GM03348 (cell line): ENCODE results near the gene AGPAT2.
A peak's percentile ranks its signal among the peaks of the same experiment; 100 is the strongest.

Source experiments
- DNase-seq: peaks from one replicate; pipeline ENCODE4 v3.0.0; 2012; ENCODE audit warnings: low spot score

AGPAT2 gene

DNA sequence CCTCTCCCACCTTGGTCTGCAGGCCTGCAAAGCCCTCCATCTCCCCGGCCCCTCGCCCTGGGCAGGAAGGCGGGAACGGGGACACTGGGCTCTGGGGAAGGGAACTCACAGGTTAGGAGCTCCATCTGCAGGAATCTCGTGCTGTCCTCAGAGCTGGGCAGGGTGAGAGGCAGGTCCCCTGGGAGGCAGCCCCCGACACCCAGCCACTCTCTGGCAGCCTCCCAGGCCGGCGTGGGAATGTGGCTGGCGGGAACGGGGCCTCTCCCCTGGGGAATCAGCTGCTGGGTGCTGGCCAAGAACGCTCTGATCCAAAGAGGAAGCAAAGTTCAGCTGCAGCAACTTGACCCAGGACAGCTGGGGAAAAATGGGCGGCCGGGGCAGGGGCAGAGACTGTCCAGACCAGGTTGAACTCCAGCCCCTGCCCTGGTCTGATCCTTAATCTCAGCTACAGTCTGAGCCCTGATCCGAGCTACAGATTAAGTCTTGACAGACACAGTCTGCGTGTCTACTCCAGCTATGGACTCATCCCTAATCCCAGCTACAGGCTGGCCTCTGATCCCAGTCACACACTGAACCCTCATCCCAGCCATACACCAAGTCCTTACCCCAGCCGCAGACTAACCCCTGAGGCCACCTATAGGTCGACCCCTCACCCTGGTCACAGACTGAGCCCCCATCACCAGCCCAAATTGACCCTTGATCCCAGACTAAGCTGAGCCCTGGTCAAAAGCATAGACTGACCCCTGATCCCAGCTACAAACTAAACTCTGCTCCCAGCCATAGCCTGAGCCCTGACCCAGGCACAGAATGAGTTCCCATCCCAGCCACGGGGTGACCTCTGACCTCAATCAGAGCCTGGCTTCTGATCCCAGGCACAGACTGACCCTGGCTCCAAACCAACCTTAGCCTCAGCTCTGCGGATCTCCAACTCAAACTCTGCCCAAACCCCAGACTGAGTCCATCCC, 61.9 kb downstream of the AGPAT2 start:
- DNase-seq, result peak; percentile 78

DNA sequence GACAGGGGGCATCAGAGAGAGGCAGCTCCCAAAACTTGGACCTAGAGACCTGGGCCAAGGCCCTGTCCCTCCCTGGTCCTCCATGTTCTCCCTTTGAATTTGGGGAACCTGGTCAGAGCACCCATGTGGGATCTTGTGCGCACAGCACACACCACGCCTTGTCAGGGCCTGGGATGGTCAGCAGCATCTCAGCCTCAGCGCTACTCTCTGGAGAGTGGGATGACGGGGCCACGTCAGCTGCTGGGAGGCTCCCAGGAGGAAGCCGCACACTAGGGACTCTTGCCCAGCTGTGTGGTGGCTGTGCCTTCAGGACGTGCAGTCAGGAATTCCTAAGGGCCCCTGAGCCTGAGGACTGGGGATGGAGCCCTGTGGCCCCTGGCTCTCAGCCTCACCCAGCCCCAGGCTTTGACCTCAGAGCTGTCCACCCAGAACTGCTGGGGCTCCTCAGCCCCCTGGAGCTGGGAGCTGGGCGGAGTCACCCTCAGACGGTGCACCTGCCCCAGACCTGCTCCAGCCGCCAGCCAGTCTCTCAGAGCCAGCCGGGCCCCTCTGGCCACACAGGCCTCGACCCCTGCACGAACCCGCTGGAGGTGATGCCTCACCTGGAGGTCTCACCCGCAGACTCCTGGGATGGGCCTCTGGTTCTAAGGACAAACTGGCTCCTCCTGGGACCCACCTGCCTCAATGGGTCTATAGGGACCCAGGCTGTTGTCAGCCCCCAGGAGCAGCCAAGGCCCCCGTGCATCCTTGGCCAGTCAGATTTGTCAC, 62.9 kb downstream of the AGPAT2 start:
- no peak for DNase-seq

DNA sequence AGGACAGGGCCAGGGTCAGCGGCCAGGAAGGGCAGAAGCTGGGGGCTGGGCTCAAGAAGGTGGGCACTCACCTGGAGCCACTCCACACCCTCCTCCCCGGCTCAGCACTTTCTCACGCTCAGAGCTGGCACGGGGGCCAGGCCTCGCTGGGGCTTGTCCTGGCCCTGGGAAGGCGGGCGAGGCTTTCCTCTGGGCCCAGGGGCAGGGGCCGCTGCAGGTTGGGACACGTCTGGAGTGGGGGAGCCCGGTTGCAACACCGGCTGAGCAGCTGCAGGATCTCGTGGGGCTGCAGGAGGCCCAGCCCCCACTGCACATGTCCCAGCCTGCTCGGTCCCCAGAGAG, 63.4 kb downstream of the AGPAT2 start:
- no peak for DNase-seq
